GM12878 (cell line): ENCODE data around the gene DOCK9. TPM values are rescaled to one million over a fixed set of nuclear protein-coding genes. Genes with fewer than 3 reads are reported as not detected.

Experiments
- ATAC-seq: fragments of 200-7000 bp; cut with Tn5 transposase; 3 replicates; pipeline ENCODE4 v1.9.1; 2020; ENCODE audit warnings: mild to moderate bottlenecking, moderate library complexity
- BruUV-seq: library from RNA; stranded (reverse); fragments of 400-500 nt; replicated peaks from 2 replicates; lab custom pipeline; 2021; lab: Mats Ljungman, UMichigan
- CTCF ChIA-PET: fragments of 300-600 bp; sonication (Branson Sonifier 250); formaldehyde crosslinking; extraction: SDS; loops from one replicate; lab custom pipeline; 2021; ENCODE audit warnings: inconsistent platforms; lab: Yijun Ruan, JAX
- POLR2A ChIA-PET: fragments of 350-600 bp; formaldehyde crosslinking; extraction: SDS; loops from one replicate; lab custom pipeline; 2021; ENCODE audit warnings: inconsistent platforms; lab: Charles Lee
- RAD21 ChIA-PET: fragments of 300-600 bp; sonication (Branson Sonifier 250); formaldehyde crosslinking; loops from one replicate; lab custom pipeline; 2023; ENCODE audit warnings: antibody characterized with exemption; ENCODE audit not compliant: unreplicated experiment; lab: Charles Lee
- SMC1A ChIA-PET: fragments of 300-600 bp; sonication (Branson Sonifier 250); formaldehyde crosslinking; loops from one replicate; lab custom pipeline; 2023; ENCODE audit not compliant: unreplicated experiment, uncharacterized antibody; lab: Charles Lee
- DNase-seq: peaks from one replicate; pipeline ENCODE4 v3.0.0-alpha.2; 2011; ENCODE audit warnings: low read depth, low spot score
- FAIRE-seq: peaks from 3 replicates; lab custom pipeline; 2011; peaks lifted over from hg19 to GRCh38; lab: Jason Lieb, UNC
- H2AFZ ChIP-seq: 2 replicates; pipeline ENCODE4 v1.6.0; 2011; ENCODE audit warnings: low read depth, low read length, control low read depth; ENCODE audit not compliant: control insufficient read depth
- H3K27ac ChIP-seq: 2 replicates; pipeline ENCODE4 v1.5.1; 2011; ENCODE audit warnings: control low read depth; ENCODE audit not compliant: control insufficient read depth, insufficient read depth
- H3K27me3 ChIP-seq, 2 experiments: replicated peaks in 1 of 2; 2 replicates each; pipeline versions ENCODE4 v1.6.0 to v1.6.1; 2011; ENCODE audit warnings: low read length in 1 of 2; ENCODE audit not compliant: control insufficient read depth in 2 of 2, insufficient read depth in 2 of 2
- H3K36me3 ChIP-seq, 2 experiments: 2 replicates each; pipeline ENCODE4 v1.5.1; 2011; ENCODE audit warnings: low read length in 1 of 2; ENCODE audit not compliant: control insufficient read depth in 2 of 2, insufficient read depth in 2 of 2
- H3K4me1 ChIP-seq: 2 replicates; pipeline ENCODE4 v1.6.1; 2011; ENCODE audit warnings: mild to moderate bottlenecking, low read length, moderate library complexity, mixed read lengths; ENCODE audit not compliant: control insufficient read depth, insufficient read depth
- H3K4me2 ChIP-seq: 2 replicates; pipeline ENCODE4 v1.6.0; 2011; ENCODE audit warnings: control low read depth; ENCODE audit not compliant: control insufficient read depth, insufficient read depth
- H3K4me3 ChIP-seq: fragments of 200-600 bp; sonication (generic); 2 replicates; pipeline ENCODE4 v1.5.1; 2016
- H3K79me2 ChIP-seq: 2 replicates; pipeline ENCODE4 v1.6.0; 2011; ENCODE audit warnings: low read length; ENCODE audit not compliant: control insufficient read depth, insufficient read depth
- H3K9ac ChIP-seq: 2 replicates; pipeline ENCODE4 v1.8.0; 2011; ENCODE audit warnings: low read length, control low read depth, mixed read lengths; ENCODE audit not compliant: control insufficient read depth, insufficient read depth
- H3K9me3 ChIP-seq: replicated peaks from 3 replicates; pipeline ENCODE4 v1.5.1; 2011; ENCODE audit warnings: mild to moderate bottlenecking, low read length; ENCODE audit not compliant: control insufficient read depth, insufficient read depth
- H4K20me1 ChIP-seq: 2 replicates; pipeline ENCODE4 v1.6.0; 2011; ENCODE audit not compliant: control insufficient read depth, insufficient read depth
- CBX3 ChIP-seq: fragments of 200-600 bp; sonication (generic); IDR thresholded peaks from 2 replicates; pipeline ENCODE4 v1.6.1; 2016; ENCODE audit warnings: low read depth, borderline replicate concordance
- EP300 ChIP-seq, 2 experiments: fragments of 150-350 bp in 1 of 2; IDR thresholded peaks; 2 replicates each; pipeline ENCODE4 v1.6.1; 2011 to 2012; ENCODE audit warnings: low read depth in 2 of 2, low read length in 2 of 2, borderline replicate concordance in 1 of 2, improper control_type of control experiment in 1 of 2, inconsistent platforms in 1 of 2; ENCODE audit not compliant: control insufficient read depth in 1 of 2
- KAT2A ChIP-seq: conservative IDR thresholded peaks from 2 replicates; pipeline ENCODE4 v1.6.1; 2011; ENCODE audit warnings: low read depth, low read length; ENCODE audit not compliant: control insufficient read depth
- MXI1 ChIP-seq: fragments of 150-350 bp; IDR thresholded peaks from 2 replicates; pipeline ENCODE4 v1.6.1; 2011; ENCODE audit warnings: low read depth, mild to moderate bottlenecking, inconsistent platforms, low read length, improper control_type of control experiment
- NBN ChIP-seq: fragments of 450-650 bp; IDR thresholded peaks from 2 replicates; pipeline ENCODE4 v1.6.1; 2016
- NR2C1 ChIP-seq: fragments of 450-650 bp; IDR thresholded peaks from 2 replicates; pipeline ENCODE4 v1.6.1; 2017; ENCODE audit warnings: antibody characterized with exemption, mild to moderate bottlenecking, moderate library complexity
- NR2C2 ChIP-seq: IDR thresholded peaks from 2 replicates; pipeline ENCODE4 v1.6.1; 2011; ENCODE audit warnings: borderline replicate concordance, low read depth; ENCODE audit not compliant: control insufficient read depth, insufficient read length
- RUNX3 ChIP-seq: IDR thresholded peaks from 2 replicates; pipeline ENCODE4 v1.6.1; 2012; ENCODE audit warnings: low read length, inconsistent platforms
- SIX5 ChIP-seq: IDR thresholded peaks from 2 replicates; pipeline ENCODE4 v1.6.1; 2011; ENCODE audit warnings: mild to moderate bottlenecking, low read depth, low read length, moderate library complexity; ENCODE audit not compliant: severe bottlenecking
- SP1 ChIP-seq: IDR thresholded peaks from one replicate; pipeline ENCODE4 v1.6.1; 2011; ENCODE audit warnings: low read depth, low read length
- WGBS: methylation state at CpG from one replicate; pipeline ENCODE4 v1.1.6; 2016; ENCODE audit warnings: low lambda C conversion rate; ENCODE audit not compliant: insufficient replicate concordance, insufficient coverage; ENCODE audit errors: missing lambda C conversion rate; 5-methylcytosine and 5-hydroxymethylcytosine counted together
- in situ Hi-C: fragments of 300-500 bp; cut with MboI; formaldehyde crosslinking; loops from 9 replicates; pipeline ENCODE4 v1.14.3; 2018; ENCODE audit warnings: mixed read lengths
- intact Hi-C: fragments of 100-400 bp; cut with micrococcal nuclease; formaldehyde crosslinking; loops from one replicate; pipeline ENCODE4 v1.14.2; 2022; ENCODE audit not compliant: unreplicated experiment
- polyA plus RNA-seq, 11 experiments: library from polyadenylated mRNA; depleted of rRNA in 4 of 11; unstranded in 6 of 11; stranded (reverse) in 5 of 11; fragments of >200 nt; fragmentation: Nextera tagmentation in 4 of 11; fragmentation: Illumina TruSeq in 1 of 11; extraction: Ambion mirVana in 4 of 11; extraction: Trizol in 1 of 11; gene quantifications; 1 replicate in 1 of 11; 2 replicates in 10 of 11; pipeline versions ENCODE4 v1.2.1 to v1.2.3, GENCODE V29; 2011 to 2016; ENCODE audit warnings: inconsistent platforms in 2 of 11, missing spikeins in 2 of 11, low read depth in 1 of 11
- total RNA-seq, 4 experiments: library from RNA; depleted of rRNA in 3 of 4; stranded (reverse); fragments of >200 nt in 3 of 4; fragmentation: Illumina TruSeq in 1 of 4; extraction: Trizol in 1 of 4; gene quantifications; 2 replicates each; pipeline versions ENCODE4 v1.2.1 to v1.2.3, GENCODE V29; 2013 to 2021
- TF ChIP-seq, protein P1 (sequence below): IDR thresholded peaks from 2 replicates; pipeline ENCODE4 v1.6.1; 2012; ENCODE audit warnings: low read depth, low read length, improper control_type of control experiment
- TF ChIP-seq, protein P2 (sequence below): fragments of 450-650 bp; IDR thresholded peaks from 2 replicates; pipeline ENCODE4 v1.6.1; 2017; ENCODE audit warnings: mild to moderate bottlenecking, low read depth, inconsistent platforms; ENCODE audit not compliant: poor library complexity, severe bottlenecking
- TF ChIP-seq, protein P3 (sequence below): fragments of 450-650 bp; IDR thresholded peaks from 2 replicates; pipeline ENCODE4 v1.6.1; 2017; ENCODE audit warnings: borderline replicate concordance

The DOCK9 gene
- total and polyA plus RNA-seq, 10 of the 15 experiments (the other 5 are each of a cell fraction or from before 2014, with no cell fraction given) = 0.09 to 2.9 (median 0.74) TPM

DNA sequence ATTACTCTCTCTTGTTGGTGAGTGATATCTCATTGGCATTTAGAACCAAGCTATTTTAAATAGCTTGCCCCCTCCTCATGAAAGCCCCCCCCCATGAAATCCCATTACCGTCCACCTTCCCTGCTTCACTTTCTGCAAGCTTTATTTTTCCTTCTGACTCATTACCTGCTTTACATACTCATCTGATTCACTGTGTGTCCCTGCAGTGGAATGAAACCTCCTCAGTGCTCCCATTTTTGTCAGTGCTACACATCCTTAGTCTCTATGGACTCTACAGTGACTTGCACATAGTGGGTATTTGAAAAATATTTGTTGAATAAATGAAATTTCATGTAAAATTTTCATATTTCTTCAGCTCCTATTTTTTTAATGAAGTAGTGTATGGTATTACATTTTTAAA, 62.3 kb downstream of the DOCK9 start:
- ChIA-PET RAD21 (no interaction called here), CTCF (interaction anchor here (0.6 kb wide), 1 partner anchor 1026 kb away, joined by 3 read pairs; no protein-coding TSS in a partner anchor), POLR2A (no interaction called here), SMC1A (interaction anchor here (0.8 kb wide), 1 partner anchor 28 kb away, joined by 3 read pairs; no protein-coding TSS in a partner anchor)
- in situ Hi-C loops (no loop called here), intact Hi-C loops (no loop called here)
- no peak overlapping the region for H3K4me3 ChIP-seq
- no peak overlapping the region for H2AFZ ChIP-seq
- no TSS peak for BruUV-seq
- WGBS = 8% methylated on average over 1 of the region's 1 CpG
- ATAC-seq (no peak), DNase-seq (no peak), FAIRE-seq (no peak)
- TF ChIP-seq, protein P1, sequence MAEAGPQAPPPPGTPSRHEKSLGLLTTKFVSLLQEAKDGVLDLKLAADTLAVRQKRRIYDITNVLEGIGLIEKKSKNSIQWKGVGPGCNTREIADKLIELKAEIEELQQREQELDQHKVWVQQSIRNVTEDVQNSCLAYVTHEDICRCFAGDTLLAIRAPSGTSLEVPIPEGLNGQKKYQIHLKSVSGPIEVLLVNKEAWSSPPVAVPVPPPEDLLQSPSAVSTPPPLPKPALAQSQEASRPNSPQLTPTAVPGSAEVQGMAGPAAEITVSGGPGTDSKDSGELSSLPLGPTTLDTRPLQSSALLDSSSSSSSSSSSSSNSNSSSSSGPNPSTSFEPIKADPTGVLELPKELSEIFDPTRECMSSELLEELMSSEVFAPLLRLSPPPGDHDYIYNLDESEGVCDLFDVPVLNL = no peak
- no peak for TF ChIP-seq SIX5
- TF ChIP-seq RUNX3 = no peak
- TF ChIP-seq, protein P2, sequence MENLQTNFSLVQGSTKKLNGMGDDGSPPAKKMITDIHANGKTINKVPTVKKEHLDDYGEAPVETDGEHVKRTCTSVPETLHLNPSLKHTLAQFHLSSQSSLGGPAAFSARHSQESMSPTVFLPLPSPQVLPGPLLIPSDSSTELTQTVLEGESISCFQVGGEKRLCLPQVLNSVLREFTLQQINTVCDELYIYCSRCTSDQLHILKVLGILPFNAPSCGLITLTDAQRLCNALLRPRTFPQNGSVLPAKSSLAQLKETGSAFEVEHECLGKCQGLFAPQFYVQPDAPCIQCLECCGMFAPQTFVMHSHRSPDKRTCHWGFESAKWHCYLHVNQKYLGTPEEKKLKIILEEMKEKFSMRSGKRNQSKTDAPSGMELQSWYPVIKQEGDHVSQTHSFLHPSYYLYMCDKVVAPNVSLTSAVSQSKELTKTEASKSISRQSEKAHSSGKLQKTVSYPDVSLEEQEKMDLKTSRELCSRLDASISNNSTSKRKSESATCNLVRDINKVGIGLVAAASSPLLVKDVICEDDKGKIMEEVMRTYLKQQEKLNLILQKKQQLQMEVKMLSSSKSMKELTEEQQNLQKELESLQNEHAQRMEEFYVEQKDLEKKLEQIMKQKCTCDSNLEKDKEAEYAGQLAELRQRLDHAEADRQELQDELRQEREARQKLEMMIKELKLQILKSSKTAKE = no peak
- TF ChIP-seq NR2C2 = no peak
- TF ChIP-seq, protein P3, sequence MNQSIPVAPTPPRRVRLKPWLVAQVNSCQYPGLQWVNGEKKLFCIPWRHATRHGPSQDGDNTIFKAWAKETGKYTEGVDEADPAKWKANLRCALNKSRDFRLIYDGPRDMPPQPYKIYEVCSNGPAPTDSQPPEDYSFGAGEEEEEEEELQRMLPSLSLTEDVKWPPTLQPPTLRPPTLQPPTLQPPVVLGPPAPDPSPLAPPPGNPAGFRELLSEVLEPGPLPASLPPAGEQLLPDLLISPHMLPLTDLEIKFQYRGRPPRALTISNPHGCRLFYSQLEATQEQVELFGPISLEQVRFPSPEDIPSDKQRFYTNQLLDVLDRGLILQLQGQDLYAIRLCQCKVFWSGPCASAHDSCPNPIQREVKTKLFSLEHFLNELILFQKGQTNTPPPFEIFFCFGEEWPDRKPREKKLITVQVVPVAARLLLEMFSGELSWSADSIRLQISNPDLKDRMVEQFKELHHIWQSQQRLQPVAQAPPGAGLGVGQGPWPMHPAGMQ = no peak
- no peak for TF ChIP-seq MXI1
- TF ChIP-seq EP300 (IDR thresholded peaks at IDR 0.05; ENCODE audit: borderline replicate concordance in 1 of 2, control insufficient read depth in 1 of 2, low read depth in 2 of 2, low read length in 2 of 2) = no peak
- TF ChIP-seq NBN = no peak
- no peak for TF ChIP-seq KAT2A
- TF ChIP-seq SP1 = no peak
- TF ChIP-seq NR2C1 = no peak
- no peak for TF ChIP-seq CBX3
- no peaks in the 10 kb centered on the region for H3K9me3 ChIP-seq
- no peaks in the 10 kb centered on the region for H3K4me1 ChIP-seq
- no peaks in the 10 kb centered on the region for H3K79me2 ChIP-seq
- no peak overlapping the region for H3K27ac ChIP-seq
- H3K36me3 ChIP-seq = no peaks in the 10 kb centered on the region
- H3K4me2 ChIP-seq = no peak overlapping the region
- H3K9ac ChIP-seq = no peak overlapping the region
- H4K20me1 ChIP-seq = no peaks in the 10 kb centered on the region
- no peaks in the 10 kb centered on the region for H3K27me3 ChIP-seq
